Brain microvascular endothelial cell (primary cell): ENCODE data around the gene MYO18B.

Experiments used
- DNase-seq: peaks from one replicate; pipeline ENCODE4 v3.0.0-alpha.2; 2020
- H3K27ac ChIP-seq: fragments of 250-450 bp; sonication (Bioruptor Pico); 2 replicates; pipeline ENCODE4 v1.5.1; 2020; ENCODE audit warnings: mild to moderate bottlenecking, moderate library complexity
- H3K27me3 ChIP-seq: fragments of 250-450 bp; sonication (Bioruptor Pico); replicated peaks from 2 replicates; pipeline ENCODE4 v1.5.1; 2020; ENCODE audit warnings: mild to moderate bottlenecking
- H3K36me3 ChIP-seq: fragments of 250-450 bp; sonication (Bioruptor Pico); replicated peaks from 2 replicates; pipeline ENCODE4 v1.5.1; 2020; ENCODE audit warnings: mild to moderate bottlenecking
- H3K4me3 ChIP-seq: 2 replicates; pipeline ENCODE4 v1.5.1; 2011; ENCODE audit warnings: low read depth, mild to moderate bottlenecking, control low read depth, low read length, moderate library complexity
- CTCF ChIP-seq: IDR thresholded peaks from 2 replicates; pipeline ENCODE4 v1.5.1; 2011; ENCODE audit warnings: low read depth, mild to moderate bottlenecking, moderate library complexity, low read length, control low read depth, inconsistent platforms; ENCODE audit errors: missing control alignments
- in situ Hi-C: cut with HindIII; loops from 2 replicates; pipeline ENCODE4 v1.10.0; 2017; ENCODE audit warnings: low sequenced_read_pairs, low pct_ligation_motif_present

Gene MYO18B

GRCh38 chr22:25716637-25717036 is 25.4 kb upstream of the MYO18B start:
- Histone ChIP-seq H3K27me3 (no peaks in the 10 kb centered on the region), H3K36me3 (no peaks in the 10 kb centered on the region), H3K27ac (no peak overlapping the region), H3K4me3 (no peak overlapping the region)
- TF ChIP-seq CTCF, result no peak
- DNase-seq, result no peak
- in situ Hi-C loops, result no loop called here

- no peak overlapping the region for H3K27ac ChIP-seq
- no peak for DNase-seq
- H3K4me3 ChIP-seq, result no peak overlapping the region
- H3K36me3 ChIP-seq, result no peaks in the 10 kb centered on the region
- in situ Hi-C loops, result no loop called here
- TF ChIP-seq CTCF, result no peak
- no peaks in the 10 kb centered on the region for H3K27me3 ChIP-seq
Measured at GRCh38 chr22:25718135-25718840, 23.7 kb upstream of the MYO18B start.

DNA sequence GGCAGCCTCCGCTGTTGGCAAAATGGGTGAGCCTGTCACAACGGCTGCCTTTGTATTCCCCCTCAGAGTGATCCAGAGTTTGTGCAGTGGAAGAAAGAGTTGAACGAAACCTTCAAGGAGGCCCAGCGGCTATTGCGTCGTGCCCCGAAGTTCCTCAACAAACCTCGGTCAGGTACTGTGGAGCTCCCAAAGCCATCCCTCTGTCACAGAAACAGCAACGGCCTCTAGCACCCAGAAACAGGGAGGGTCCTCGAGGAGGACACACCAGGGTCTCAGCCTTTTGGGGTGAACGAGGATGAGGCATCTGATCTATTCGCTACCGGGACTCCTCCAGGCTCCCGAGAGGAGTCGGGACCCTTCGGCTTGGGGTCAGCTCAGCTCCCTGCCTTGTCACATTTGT is 19.8 kb upstream of the MYO18B start:
- DNase-seq, result no peak
- in situ Hi-C loops, result no loop called here
- H3K27me3 ChIP-seq, result no peaks in the 10 kb centered on the region
- no peak overlapping the region for H3K27ac ChIP-seq
- H3K36me3 ChIP-seq, result no peaks in the 10 kb centered on the region
- H3K4me3 ChIP-seq, result no peak overlapping the region
- TF ChIP-seq CTCF, result no peak

DNA sequence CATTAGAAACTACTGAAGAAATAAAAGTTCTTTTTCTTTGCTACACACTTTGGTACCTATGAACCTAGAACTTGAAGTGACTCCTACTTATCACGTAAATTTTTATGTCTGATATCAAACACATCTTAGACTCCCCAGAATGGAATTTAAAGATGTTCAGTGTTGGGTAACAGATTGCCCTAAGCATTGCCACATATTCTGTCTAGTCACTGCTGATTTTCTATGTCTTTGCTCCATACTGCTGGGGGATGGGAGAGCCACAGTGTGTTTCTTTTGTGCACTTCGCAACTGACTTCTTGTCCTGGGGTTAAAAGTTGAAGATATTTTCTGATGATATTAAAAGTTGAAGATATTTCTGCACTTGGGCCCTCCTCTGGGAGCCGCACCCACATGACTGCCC is 19.4 kb upstream of the MYO18B start:
- in situ Hi-C loops, result no loop called here
- TF ChIP-seq CTCF, result no peak
- no peak overlapping the region for H3K27ac ChIP-seq
- no peaks in the 10 kb centered on the region for H3K36me3 ChIP-seq
- no peaks in the 10 kb centered on the region for H3K27me3 ChIP-seq
- DNase-seq, result no peak
- H3K4me3 ChIP-seq, result no peak overlapping the region

DNA sequence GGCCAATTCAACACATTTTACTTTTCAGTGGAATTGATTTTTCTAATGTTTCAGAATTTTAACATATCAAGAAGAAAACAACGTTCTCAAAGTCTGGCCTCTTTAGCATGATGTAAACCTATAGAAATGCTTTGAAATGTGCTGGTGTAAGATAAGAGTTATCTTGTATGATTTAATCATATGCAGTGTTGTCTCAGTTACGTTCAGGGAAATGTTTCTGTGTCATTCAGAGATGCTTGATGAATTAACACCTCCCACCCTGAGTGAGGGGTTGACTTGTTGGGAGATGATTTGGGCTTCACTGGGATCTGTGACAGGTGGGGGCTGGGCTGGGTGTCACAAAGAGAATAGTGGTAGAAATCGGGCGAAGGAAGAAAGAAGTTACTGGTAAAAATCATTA is 15.7 kb upstream of the MYO18B start:
- no peak for TF ChIP-seq CTCF
- no peaks in the 10 kb centered on the region for H3K36me3 ChIP-seq
- in situ Hi-C loops, result no loop called here

DNA sequence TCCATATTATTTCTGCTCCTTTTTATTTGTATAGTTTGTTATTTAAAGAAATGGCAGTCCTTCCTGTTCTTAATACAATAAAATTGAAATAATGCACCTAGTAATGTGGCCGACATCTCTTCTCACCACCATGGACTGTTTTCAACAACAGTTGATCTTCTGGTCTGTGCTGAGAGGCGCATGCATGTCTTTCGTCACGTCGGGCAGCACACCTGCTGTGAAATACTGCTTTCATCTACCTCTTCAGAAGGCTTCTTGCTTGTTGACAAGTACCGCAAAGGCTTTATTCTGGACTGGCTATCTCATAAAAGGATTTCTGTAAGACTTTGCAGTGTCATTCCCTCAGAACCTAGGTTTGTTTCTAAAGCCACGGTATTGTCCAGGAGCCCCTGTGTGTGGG is 13.9 kb upstream of the MYO18B start:
- Histone ChIP-seq H3K27ac (no peak overlapping the region), H3K4me3 (no peak overlapping the region), H3K36me3 (no peaks in the 10 kb centered on the region), H3K27me3 (no peaks in the 10 kb centered on the region)
- no peak for TF ChIP-seq CTCF
- in situ Hi-C loops, result no loop called here
- no peak for DNase-seq

More for the DNA sequence above, 15.7 kb upstream of the MYO18B start:
- Histone ChIP-seq H3K27ac (no peak overlapping the region), H3K27me3 (no peaks in the 10 kb centered on the region), H3K4me3 (no peak overlapping the region)
- DNase-seq, result no peak
